ENCODE data around the gene CFAP54.

GRCh38 chr12:96496944-96497343 lies 7.6 kb downstream of the CFAP54 start:
- TF ChIP-seq, protein P1, sequence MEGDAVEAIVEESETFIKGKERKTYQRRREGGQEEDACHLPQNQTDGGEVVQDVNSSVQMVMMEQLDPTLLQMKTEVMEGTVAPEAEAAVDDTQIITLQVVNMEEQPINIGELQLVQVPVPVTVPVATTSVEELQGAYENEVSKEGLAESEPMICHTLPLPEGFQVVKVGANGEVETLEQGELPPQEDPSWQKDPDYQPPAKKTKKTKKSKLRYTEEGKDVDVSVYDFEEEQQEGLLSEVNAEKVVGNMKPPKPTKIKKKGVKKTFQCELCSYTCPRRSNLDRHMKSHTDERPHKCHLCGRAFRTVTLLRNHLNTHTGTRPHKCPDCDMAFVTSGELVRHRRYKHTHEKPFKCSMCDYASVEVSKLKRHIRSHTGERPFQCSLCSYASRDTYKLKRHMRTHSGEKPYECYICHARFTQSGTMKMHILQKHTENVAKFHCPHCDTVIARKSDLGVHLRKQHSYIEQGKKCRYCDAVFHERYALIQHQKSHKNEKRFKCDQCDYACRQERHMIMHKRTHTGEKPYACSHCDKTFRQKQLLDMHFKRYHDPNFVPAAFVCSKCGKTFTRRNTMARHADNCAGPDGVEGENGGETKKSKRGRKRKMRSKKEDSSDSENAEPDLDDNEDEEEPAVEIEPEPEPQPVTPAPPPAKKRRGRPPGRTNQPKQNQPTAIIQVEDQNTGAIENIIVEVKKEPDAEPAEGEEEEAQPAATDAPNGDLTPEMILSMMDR (IDR thresholded peaks at IDR 0.05): no peak
- TF ChIP-seq POLR2A (IDR thresholded peaks at IDR 0.05) (no peak), POLR2AphosphoS5 (IDR thresholded peaks at IDR 0.05) (no peak), EP300 (IDR thresholded peaks at IDR 0.05) (no peak)

Measured in upper lobe of left lung (tissue), 4 donors.